Measurements from ENCODE around the gene FIG4.
"Not testable (repeated sequence)": the region's sequence is repeated elsewhere in the genome, so short reads cannot be mapped to it uniquely, and the experiment has no call there.

FIG4 gene

GRCh38 chr6:109722011-109722410 lies 30.9 kb downstream of the FIG4 start:
- in situ Hi-C loops (cut with HindIII; ENCODE audit: low sequenced_read_pairs), result loop anchor here (25.0 kb wide), 2 partner anchors 340 to 665 kb away; no protein-coding TSS in a partner anchor
- no peak overlapping the region for H3K4me3 ChIP-seq (ENCODE audit: low read depth, low read length)
- no peak for DNase-seq (ENCODE audit: low read depth)
- TF ChIP-seq CTCF (IDR thresholded peaks at IDR 0.05; ENCODE audit: low read depth, low read length, missing control alignments), result no peak

GRCh38 chr6:109722564-109723254 lies 31.6 kb downstream of the FIG4 start:
- TF ChIP-seq CTCF (IDR thresholded peaks at IDR 0.05; ENCODE audit: low read depth, low read length, missing control alignments), result no peak
- no peak overlapping the region for H3K4me3 ChIP-seq (ENCODE audit: low read depth, low read length)
- no peak for DNase-seq (ENCODE audit: low read depth)
- in situ Hi-C loops (cut with HindIII; ENCODE audit: low sequenced_read_pairs), result loop anchor here (25.0 kb wide), 2 partner anchors 340 to 665 kb away; no protein-coding TSS in a partner anchor

- H3K4me3 ChIP-seq (ENCODE audit: low read depth, low read length); in situ Hi-C loops (cut with HindIII; ENCODE audit: low sequenced_read_pairs); DNase-seq (ENCODE audit: low read depth): not testable (repeated sequence)
Measured at GRCh38 chr6:109725250-109725649, 34.2 kb downstream of the FIG4 start.

GRCh38 chr6:109736273-109737025 lies 45.4 kb downstream of the FIG4 start:
- in situ Hi-C loops (cut with HindIII; ENCODE audit: low sequenced_read_pairs), result no loop called here
- no peak for DNase-seq (ENCODE audit: low read depth)
- H3K4me3 ChIP-seq (ENCODE audit: low read depth, low read length), result no peak overlapping the region
- no peak for TF ChIP-seq CTCF (IDR thresholded peaks at IDR 0.05; ENCODE audit: low read depth, low read length, missing control alignments)

GRCh38 chr6:109738255-109738654 lies 47.2 kb downstream of the FIG4 start:
- TF ChIP-seq CTCF (IDR thresholded peaks at IDR 0.05; ENCODE audit: low read depth, low read length, missing control alignments), result no peak
- no peak for DNase-seq (ENCODE audit: low read depth)
- no peak overlapping the region for H3K4me3 ChIP-seq (ENCODE audit: low read depth, low read length)
- in situ Hi-C loops (cut with HindIII; ENCODE audit: low sequenced_read_pairs), result no loop called here

GRCh38 chr6:109738667-109739066 lies 47.6 kb downstream of the FIG4 start:
- DNase-seq (ENCODE audit: low read depth), result no peak
- TF ChIP-seq CTCF (IDR thresholded peaks at IDR 0.05; ENCODE audit: low read depth, low read length, missing control alignments), result no peak
- H3K4me3 ChIP-seq (ENCODE audit: low read depth, low read length), result no peak overlapping the region
- in situ Hi-C loops (cut with HindIII; ENCODE audit: low sequenced_read_pairs), result no loop called here

- DNase-seq (ENCODE audit: low read depth), result no peak
- TF ChIP-seq CTCF (IDR thresholded peaks at IDR 0.05; ENCODE audit: low read depth, low read length, missing control alignments), result no peak
- no peak overlapping the region for H3K4me3 ChIP-seq (ENCODE audit: low read depth, low read length)
- in situ Hi-C loops (cut with HindIII; ENCODE audit: low sequenced_read_pairs), result no loop called here
Measured at GRCh38 chr6:109739686-109740085, 48.6 kb downstream of the FIG4 start.
